SK-N-SH treated with all-trans-retinoic acid at 6 μM for 48 hours (cell line): ENCODE measurements around the gene SRP72.

Experiments used
- ATAC-seq: fragments of 200-7000 bp; cut with Tn5 transposase; 3 replicates; pipeline ENCODE4 v1.9.1; 2020; ENCODE audit warnings: mild to moderate bottlenecking, moderate library complexity
- BACH2 ChIP-seq: fragments of 250-450 bp; sonication (Bioruptor Pico); IDR thresholded peaks from 2 replicates; pipeline ENCODE4 v1.9.0; 2021; ENCODE audit warnings: mild to moderate bottlenecking, borderline replicate concordance
- CREB5 ChIP-seq: fragments of 250-450 bp; sonication (Bioruptor Pico); IDR thresholded peaks from 2 replicates; pipeline ENCODE4 v1.5.1; 2020; ENCODE audit warnings: low read depth, mild to moderate bottlenecking, moderate library complexity
- CSDC2 ChIP-seq: fragments of 250-450 bp; sonication (Bioruptor Pico); IDR thresholded peaks from 2 replicates; pipeline ENCODE4 v1.5.0; 2020; ENCODE audit warnings: mild to moderate bottlenecking, moderate library complexity
- CSRNP3 ChIP-seq: fragments of 250-450 bp; sonication (Bioruptor Pico); IDR thresholded peaks from 2 replicates; pipeline ENCODE4 v1.5.1; 2021; ENCODE audit warnings: mild to moderate bottlenecking, moderate library complexity
- ESRRG ChIP-seq: fragments of 250-450 bp; sonication (Bioruptor Pico); IDR thresholded peaks from 2 replicates; pipeline ENCODE4 v1.6.1; 2021; ENCODE audit warnings: mild to moderate bottlenecking
- OSR1 ChIP-seq: fragments of 250-450 bp; sonication (Bioruptor Pico); IDR thresholded peaks from 2 replicates; pipeline ENCODE4 v1.8.0; 2022; ENCODE audit warnings: moderate library complexity, mild to moderate bottlenecking, inconsistent platforms
- RARB ChIP-seq: fragments of 250-450 bp; sonication (Bioruptor Pico); IDR thresholded peaks from 2 replicates; pipeline ENCODE4 v1.8.0; 2021; ENCODE audit warnings: mild to moderate bottlenecking, moderate library complexity
- SNAI2 ChIP-seq: fragments of 250-450 bp; sonication (Bioruptor Pico); IDR thresholded peaks from 2 replicates; pipeline ENCODE4 v1.5.0; 2020; ENCODE audit warnings: mild to moderate bottlenecking, moderate library complexity
- TCF4 ChIP-seq: fragments of 250-450 bp; sonication (Bioruptor Pico); IDR thresholded peaks from 2 replicates; pipeline ENCODE4 v1.8.0; 2021; ENCODE audit warnings: mild to moderate bottlenecking, moderate library complexity, borderline replicate concordance
- TOX ChIP-seq: fragments of 250-450 bp; sonication (Bioruptor Pico); IDR thresholded peaks from 2 replicates; pipeline ENCODE4 v1.8.0; 2021; ENCODE audit warnings: mild to moderate bottlenecking, moderate library complexity, borderline replicate concordance
- ZC3H10 ChIP-seq: fragments of 250-450 bp; sonication (Bioruptor Pico); IDR thresholded peaks from 2 replicates; pipeline ENCODE4 v1.5.1; 2021; ENCODE audit warnings: mild to moderate bottlenecking, moderate library complexity
- ZFP3 ChIP-seq: fragments of 250-450 bp; sonication (Bioruptor Pico); IDR thresholded peaks from 2 replicates; pipeline ENCODE4 v1.5.0; 2020; ENCODE audit warnings: mild to moderate bottlenecking, moderate library complexity
- ZFP30 ChIP-seq: fragments of 450-650 bp; formaldehyde crosslinking; IDR thresholded peaks from 2 replicates; pipeline ENCODE4 v1.5.0; 2022; ENCODE audit warnings: mild to moderate bottlenecking, moderate library complexity
- ZNF565 ChIP-seq: fragments of 450-650 bp; formaldehyde crosslinking; conservative IDR thresholded peaks from 2 replicates; pipeline ENCODE4 v1.5.0; 2020; ENCODE audit warnings: low read depth, mild to moderate bottlenecking, moderate library complexity
- ZNF70 ChIP-seq: fragments of 450-650 bp; formaldehyde crosslinking; IDR thresholded peaks from 2 replicates; pipeline ENCODE4 v1.5.0; 2020; ENCODE audit warnings: mild to moderate bottlenecking, moderate library complexity
- ZNF8 ChIP-seq: fragments of 450-650 bp; formaldehyde crosslinking; IDR thresholded peaks from 2 replicates; pipeline ENCODE4 v1.5.0; 2020; ENCODE audit warnings: mild to moderate bottlenecking, moderate library complexity
- TF ChIP-seq, protein P1 (sequence below): fragments of 250-450 bp; sonication (Bioruptor Pico); IDR thresholded peaks from 2 replicates; pipeline ENCODE4 v1.5.0; 2020; ENCODE audit warnings: mild to moderate bottlenecking, moderate library complexity
- TF ChIP-seq, protein P2 (sequence below): fragments of 250-450 bp; sonication (Bioruptor Pico); IDR thresholded peaks from 2 replicates; pipeline ENCODE4 v1.8.0; 2021; ENCODE audit warnings: low read depth, mild to moderate bottlenecking, moderate library complexity, borderline replicate concordance
- TF ChIP-seq, protein P3 (sequence below): fragments of 250-450 bp; sonication (Bioruptor Pico); IDR thresholded peaks from 2 replicates; pipeline ENCODE4 v1.8.0; 2020; ENCODE audit warnings: mild to moderate bottlenecking, moderate library complexity, borderline replicate concordance

SRP72 gene

DNA sequence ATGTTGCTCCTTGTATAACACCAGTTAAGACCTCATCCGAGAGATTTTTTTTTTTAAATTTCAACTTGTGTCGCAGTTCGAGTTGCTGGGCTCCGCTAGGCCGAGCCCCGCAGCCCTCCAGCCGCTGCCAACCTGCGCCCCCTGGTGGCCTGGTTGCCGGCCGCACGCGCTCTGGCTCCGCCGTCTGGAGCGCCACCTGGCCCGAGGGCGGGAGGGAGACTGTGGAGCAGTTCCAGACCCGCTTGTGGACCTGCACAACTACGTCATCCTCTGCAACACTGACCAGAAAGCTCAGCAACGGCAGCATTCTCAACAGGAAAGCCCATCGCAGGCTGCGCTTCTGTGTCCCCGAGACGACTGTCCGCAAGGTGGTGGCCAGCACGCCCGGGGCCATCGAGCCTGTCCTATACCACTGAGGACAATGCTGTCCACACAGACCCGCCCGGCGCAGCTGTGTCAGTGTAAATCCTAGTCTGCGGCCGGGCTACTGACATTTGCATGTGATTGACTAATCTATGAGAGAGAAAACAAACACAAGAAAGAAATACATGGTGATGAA, 77.2 kb downstream of the SRP72 start:
- TF ChIP-seq OSR1 (CRISPR knock-in tag) (no peak), ZFP30 (CRISPR knock-in tag) (peak; percentile 19; the same call in 1 of the 2 replicates), TCF4 (peak; percentile 61; the same call in 1 of the 2 replicates), CSRNP3 (CRISPR knock-in tag) (no peak), BACH2 (CRISPR knock-in tag) (no peak), ZFP3 (peak; percentile 49), SNAI2 (CRISPR knock-in tag) (no peak), TOX (no peak)
- TF ChIP-seq, protein P1, sequence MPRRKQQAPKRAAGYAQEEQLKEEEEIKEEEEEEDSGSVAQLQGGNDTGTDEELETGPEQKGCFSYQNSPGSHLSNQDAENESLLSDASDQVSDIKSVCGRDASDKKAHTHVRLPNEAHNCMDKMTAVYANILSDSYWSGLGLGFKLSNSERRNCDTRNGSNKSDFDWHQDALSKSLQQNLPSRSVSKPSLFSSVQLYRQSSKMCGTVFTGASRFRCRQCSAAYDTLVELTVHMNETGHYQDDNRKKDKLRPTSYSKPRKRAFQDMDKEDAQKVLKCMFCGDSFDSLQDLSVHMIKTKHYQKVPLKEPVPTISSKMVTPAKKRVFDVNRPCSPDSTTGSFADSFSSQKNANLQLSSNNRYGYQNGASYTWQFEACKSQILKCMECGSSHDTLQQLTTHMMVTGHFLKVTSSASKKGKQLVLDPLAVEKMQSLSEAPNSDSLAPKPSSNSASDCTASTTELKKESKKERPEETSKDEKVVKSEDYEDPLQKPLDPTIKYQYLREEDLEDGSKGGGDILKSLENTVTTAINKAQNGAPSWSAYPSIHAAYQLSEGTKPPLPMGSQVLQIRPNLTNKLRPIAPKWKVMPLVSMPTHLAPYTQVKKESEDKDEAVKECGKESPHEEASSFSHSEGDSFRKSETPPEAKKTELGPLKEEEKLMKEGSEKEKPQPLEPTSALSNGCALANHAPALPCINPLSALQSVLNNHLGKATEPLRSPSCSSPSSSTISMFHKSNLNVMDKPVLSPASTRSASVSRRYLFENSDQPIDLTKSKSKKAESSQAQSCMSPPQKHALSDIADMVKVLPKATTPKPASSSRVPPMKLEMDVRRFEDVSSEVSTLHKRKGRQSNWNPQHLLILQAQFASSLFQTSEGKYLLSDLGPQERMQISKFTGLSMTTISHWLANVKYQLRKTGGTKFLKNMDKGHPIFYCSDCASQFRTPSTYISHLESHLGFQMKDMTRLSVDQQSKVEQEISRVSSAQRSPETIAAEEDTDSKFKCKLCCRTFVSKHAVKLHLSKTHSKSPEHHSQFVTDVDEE, result 0 out of 2 replicates have a peak, but pooled peaks have one; percentile 46
- peak; percentile 99 for ATAC-seq

DNA sequence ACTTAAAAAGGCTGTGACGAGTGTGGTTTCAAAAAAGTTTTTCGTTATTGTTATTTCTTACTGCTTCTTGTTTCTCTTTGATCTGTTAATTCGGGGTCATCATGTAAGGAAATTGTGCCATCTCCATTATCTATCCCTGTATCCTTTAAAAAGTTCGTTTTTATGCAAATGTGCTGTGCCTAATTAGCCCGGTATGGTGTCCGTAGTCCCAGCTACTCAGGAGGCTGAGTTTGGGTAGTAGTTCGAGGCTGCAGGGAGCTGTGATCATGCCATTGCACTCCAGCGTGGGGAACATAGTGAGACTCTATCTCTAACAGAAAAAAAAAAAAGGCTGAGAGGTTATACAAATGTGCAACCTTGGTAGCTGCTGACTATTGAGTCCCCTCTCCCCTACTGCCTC, 83.2 kb downstream of the SRP72 start:
- TF ChIP-seq ZNF8 (CRISPR knock-in tag) (no peak), CREB5 (no peak), ZNF565 (CRISPR knock-in tag) (no peak), CSRNP3 (CRISPR knock-in tag) (no peak), ZFP30 (CRISPR knock-in tag) (no peak), ZC3H10 (CRISPR knock-in tag) (no peak), RARB (no peak), CSDC2 (no peak), ZNF70 (no peak), ESRRG (CRISPR knock-in tag) (no peak), BACH2 (CRISPR knock-in tag) (no peak), SNAI2 (CRISPR knock-in tag) (no peak)
- TF ChIP-seq, protein P1, result no peak
- TF ChIP-seq, protein P2, sequence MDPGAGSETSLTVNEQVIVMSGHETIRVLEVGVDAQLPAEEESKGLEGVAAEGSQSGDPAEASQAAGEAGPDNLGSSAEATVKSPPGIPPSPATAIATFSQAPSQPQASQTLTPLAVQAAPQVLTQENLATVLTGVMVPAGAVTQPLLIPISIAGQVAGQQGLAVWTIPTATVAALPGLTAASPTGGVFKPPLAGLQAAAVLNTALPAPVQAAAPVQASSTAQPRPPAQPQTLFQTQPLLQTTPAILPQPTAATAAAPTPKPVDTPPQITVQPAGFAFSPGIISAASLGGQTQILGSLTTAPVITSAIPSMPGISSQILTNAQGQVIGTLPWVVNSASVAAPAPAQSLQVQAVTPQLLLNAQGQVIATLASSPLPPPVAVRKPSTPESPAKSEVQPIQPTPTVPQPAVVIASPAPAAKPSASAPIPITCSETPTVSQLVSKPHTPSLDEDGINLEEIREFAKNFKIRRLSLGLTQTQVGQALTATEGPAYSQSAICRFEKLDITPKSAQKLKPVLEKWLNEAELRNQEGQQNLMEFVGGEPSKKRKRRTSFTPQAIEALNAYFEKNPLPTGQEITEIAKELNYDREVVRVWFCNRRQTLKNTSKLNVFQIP, result no peak
- TF ChIP-seq, protein P3, sequence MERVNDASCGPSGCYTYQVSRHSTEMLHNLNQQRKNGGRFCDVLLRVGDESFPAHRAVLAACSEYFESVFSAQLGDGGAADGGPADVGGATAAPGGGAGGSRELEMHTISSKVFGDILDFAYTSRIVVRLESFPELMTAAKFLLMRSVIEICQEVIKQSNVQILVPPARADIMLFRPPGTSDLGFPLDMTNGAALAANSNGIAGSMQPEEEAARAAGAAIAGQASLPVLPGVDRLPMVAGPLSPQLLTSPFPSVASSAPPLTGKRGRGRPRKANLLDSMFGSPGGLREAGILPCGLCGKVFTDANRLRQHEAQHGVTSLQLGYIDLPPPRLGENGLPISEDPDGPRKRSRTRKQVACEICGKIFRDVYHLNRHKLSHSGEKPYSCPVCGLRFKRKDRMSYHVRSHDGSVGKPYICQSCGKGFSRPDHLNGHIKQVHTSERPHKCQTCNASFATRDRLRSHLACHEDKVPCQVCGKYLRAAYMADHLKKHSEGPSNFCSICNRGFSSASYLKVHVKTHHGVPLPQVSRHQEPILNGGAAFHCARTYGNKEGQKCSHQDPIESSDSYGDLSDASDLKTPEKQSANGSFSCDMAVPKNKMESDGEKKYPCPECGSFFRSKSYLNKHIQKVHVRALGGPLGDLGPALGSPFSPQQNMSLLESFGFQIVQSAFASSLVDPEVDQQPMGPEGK (CRISPR knock-in tag), result no peak
- TF ChIP-seq, all 23 proteins: peak for 0
- no peak for ATAC-seq
